DND-41 (cell line): ENCODE measurements around the gene ARL8A.

ENCODE experiments used
- CTCF ChIP-seq: IDR thresholded peaks from 2 replicates; pipeline ENCODE4 v1.5.1; 2012; ENCODE audit warnings: borderline replicate concordance, low read length, moderate library complexity, mild to moderate bottlenecking; ENCODE audit not compliant: poor library complexity, severe bottlenecking; ENCODE audit errors: extremely low read depth
- EZH2 ChIP-seq: IDR thresholded peaks from 3 replicates; pipeline ENCODE4 v1.6.1; 2012; ENCODE audit warnings: borderline replicate concordance, low read depth, mild to moderate bottlenecking, moderate library complexity, low read length, inconsistent platforms; ENCODE audit not compliant: severe bottlenecking

- TF ChIP-seq CTCF: no peak
- TF ChIP-seq EZH2: no peak
Measured at GRCh38 chr1:202086579-202087350, 57.8 kb downstream of the ARL8A start.
